Ammon's horn (tissue), 1 donor: ENCODE results near the gene GFOD2.

Experiments used
- DNase-seq: peaks from one replicate; pipeline ENCODE4 v3.0.0-alpha.2; 2016; ENCODE audit warnings: low spot score

GFOD2 gene

GRCh38 chr16:67731753-67732095, 12.6 kb upstream of the GFOD2 start:
- no peak for DNase-seq

DNA sequence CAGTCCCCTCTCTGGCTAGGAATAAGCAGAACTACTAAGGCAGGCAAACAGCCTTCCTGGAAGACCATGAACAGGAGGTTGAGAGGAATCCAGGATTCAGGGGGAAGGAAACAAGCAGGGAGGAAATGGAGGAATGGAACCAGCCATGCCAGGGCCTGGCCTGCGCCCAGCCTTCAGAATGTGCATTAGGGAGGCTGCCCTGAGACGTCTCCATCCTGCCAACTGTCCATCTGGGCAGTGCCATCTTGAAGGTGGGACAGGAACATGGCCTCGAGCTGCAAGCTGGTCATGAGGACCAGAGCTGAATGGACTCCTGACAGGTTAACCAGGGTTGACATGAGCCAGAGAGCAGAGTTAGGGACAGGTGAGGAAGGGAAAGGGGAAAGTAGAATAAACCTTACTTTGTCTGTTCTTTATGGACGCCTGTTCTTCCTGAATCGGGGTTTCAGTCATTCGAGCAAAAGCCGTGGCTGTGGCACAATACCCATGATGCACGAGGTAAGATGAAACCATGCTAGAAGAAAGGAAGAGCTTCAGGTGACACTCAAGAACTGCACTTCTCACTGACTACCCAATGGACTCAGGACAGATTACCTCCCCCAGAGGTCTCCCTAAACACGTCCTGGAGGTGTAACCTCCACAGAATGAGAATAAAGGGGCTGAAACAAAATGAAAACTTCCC, 12.1 kb upstream of the GFOD2 start:
- no peak for DNase-seq

GRCh38 chr16:67730326-67730725, 11.2 kb upstream of the GFOD2 start:
- DNase-seq, result no peak

DNA sequence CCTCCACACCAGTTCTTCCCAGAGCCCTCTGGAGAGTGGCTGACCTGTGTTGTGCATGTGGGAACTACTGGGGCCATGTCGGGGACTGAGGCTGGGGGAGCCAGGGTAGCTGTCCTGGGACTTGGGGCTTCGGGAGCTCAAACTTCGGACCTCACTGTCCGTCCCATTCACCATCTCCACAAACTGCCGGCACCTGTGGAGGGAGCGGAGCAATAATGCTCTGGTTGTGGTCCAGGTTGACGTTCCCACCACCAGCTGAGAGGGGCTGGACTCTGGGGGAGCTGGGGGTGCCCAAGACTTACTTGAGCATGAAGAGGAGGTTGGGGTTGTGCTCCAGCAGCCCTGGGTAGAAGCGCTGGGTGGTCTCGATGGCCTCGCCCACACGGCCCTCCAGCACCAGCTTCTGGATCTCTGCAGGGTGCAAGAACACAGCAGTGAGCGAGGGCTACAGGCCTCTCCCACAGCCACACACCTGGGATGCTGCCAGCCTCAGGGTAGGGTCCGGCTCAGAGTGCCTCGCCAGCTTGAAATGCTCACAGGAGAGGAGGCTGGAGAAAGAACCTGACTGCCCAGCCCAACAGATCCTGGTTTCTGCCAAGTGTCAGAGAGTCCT, 10.6 kb upstream of the GFOD2 start:
- no peak for DNase-seq

- DNase-seq, result no peak
These were observed 8.7 kb upstream of the GFOD2 start for GRCh38 chr16:67727521-67728485.

- no peak for DNase-seq
These were observed 7.3 kb upstream of the GFOD2 start for GRCh38 chr16:67726106-67727034.

DNA sequence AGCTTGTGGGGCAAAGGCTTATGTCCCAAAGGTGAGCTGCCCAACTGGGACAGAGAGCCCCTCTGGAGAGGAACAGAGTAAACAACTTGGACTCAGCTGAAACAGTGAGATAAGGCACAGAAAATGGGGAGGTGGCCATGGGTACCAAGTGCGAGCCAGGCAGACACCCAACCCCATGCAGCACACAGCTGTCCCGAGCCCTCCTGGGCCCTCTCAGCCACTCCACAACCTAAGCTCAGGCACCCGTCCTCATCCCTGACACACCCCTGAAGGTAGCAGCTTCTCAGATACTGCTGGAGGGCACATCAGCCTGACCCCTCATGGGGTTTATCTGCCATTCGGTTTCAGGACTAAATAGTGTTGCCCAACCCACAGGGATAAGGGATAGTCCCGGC, 4.8 kb upstream of the GFOD2 start:
- DNase-seq, result no peak

DNA sequence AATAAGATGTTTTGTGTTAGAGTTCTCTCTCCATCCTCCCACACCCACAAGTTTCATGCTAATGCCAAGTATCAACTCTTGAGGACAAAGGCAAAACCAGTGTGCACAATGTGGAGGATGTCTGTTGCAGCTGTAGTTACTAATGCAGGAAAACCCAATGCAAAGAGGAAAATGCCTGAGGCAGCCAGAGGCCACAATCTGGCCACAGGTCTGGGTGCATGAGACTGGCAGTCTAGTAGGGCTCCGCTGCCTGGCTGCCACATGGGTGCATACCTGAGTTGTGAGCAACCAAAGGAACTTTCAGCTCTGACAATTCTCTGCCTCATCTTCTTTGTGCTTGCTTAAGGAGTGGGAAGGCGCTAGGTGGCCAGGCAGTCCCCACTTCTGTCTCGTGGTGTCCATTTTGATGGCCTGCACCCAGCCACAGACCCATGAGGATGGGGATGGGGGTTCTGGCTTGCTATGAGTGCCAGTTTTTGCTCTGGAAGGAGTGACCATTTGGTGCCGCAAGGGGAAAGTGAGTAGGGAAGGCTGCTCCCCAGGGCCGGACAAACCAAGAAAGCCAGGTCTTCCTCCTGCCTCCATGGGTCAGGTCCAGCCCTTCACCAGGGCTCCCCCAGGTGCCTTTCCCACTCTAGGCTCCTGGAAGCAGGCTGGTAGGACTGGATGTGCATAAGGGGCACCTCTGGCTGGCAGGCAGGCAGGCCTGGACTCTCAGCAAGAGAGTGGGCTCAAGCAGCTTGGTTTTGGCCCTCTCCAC, 4.2 kb upstream of the GFOD2 start:
- no peak for DNase-seq

DNA sequence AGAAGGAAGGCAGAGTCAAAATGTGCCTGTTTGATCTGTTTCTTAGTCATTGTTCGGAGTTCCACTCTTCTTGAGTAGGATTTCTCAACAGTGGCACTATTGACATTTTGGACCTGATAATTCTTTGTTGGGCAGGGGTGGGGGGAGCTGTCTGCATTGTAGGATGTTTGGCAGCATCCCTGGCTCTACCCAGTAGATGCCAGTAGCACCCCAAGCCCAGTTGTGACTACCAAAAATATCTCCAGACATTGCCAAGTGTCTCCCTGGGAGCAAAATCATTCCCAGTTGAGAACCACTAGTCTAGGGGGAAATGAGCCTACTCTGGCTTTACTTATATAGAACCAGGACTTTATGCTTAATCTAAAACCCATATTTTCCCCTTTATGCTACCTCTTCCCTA, 1.1 kb upstream of the GFOD2 start:
- no peak for DNase-seq

DNA sequence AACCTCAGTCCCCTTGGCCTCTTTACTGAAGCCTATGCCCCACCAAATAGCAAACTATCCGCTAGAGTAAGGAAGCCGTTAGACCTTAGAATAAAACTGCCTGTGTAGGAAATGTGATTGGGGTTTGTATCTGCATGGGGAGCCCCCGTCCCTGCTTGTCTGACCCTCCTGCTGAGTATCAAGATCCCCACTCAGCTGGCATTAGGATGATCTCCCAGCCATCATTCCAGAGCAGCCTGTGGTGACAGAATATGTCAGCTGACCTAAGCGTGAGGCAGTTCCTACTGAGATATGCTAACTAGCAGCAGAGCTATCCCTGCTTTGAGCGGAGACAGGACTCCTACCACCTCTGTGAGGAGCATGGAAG, 645 bp upstream of the GFOD2 start:
- peak; percentile 82 for DNase-seq

- DNase-seq, result no peak
These were observed 458 bp downstream of the GFOD2 start for GRCh38 chr16:67718668-67719047.

GRCh38 chr16:67716097-67716496, 3.0 kb downstream of the GFOD2 start:
- DNase-seq, result no peak

- DNase-seq, result no peak
These were observed 4.6 kb downstream of the GFOD2 start for GRCh38 chr16:67714522-67714921.

- DNase-seq, result no peak
These were observed 5.4 kb downstream of the GFOD2 start for GRCh38 chr16:67713647-67714273.

DNA sequence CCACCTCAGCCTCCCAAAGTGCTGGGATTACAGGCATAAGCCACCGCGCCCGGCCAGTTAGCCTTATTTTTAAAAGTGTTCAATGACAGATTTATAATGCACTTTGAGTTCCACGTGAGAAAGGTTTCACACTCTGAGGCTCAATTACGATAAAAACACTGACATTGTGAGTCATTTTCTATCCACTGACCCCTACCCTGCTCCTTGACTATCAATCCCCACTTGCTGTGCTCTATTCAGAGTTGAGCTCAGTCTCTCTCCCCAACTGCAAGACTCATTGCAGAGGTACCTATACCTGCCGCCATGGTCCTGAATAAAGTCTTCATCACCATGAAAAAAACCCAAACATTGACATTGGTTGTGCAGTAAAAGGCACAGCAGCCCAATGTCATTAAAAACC, 8.5 kb downstream of the GFOD2 start:
- DNase-seq, result no peak

- DNase-seq, result no peak
These were observed 10.1 kb downstream of the GFOD2 start for GRCh38 chr16:67709050-67709449.

- DNase-seq, result no peak
These were observed 10.7 kb downstream of the GFOD2 start for GRCh38 chr16:67708368-67708771.

DNA sequence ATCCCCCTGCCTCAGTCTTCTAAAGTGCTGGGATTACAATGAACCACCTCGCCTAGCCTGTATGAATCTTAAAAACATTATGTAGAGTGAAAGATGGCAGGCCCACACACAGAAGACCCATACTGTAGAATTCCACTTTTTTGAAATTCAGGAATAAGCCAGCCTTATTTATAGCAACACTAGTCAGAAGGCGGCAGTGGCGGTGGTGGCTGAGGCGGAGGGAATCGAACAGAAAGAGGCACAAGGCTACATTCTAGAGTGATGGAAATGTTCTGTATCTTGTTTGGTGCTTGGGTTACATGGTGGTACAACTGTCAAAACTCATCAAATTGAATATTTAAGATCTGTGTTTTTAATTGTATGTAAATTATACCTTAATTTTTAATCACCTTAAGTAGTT, 11.3 kb downstream of the GFOD2 start:
- DNase-seq, result no peak

DNA sequence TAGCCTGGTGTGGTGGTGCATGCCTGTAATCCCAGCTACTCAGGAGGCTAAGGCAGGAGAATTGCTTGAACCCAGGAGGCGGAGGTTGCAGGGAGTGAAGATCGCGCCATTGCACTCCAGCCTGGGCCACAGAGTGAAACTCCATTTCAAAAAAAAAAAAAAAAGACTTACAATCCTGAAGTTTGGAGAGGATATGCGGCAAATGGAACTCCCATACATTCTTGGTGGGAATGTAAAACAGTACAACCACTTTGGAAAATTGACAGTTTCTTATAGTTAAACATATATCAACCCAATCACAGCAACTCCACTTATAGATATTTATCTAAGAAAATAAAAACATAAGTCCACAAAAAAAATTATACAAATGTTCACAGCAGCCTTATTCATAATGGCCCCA, 11.9 kb downstream of the GFOD2 start:
- DNase-seq, result no peak

- no peak for DNase-seq
These were observed 15.0 kb downstream of the GFOD2 start for GRCh38 chr16:67704110-67704509.

GRCh38 chr16:67703626-67704025, 15.5 kb downstream of the GFOD2 start:
- no peak for DNase-seq
